ENCODE data around the gene SLC20A1.
A peak's percentile ranks its signal among the peaks of the same experiment; 100 is the strongest.

SLC20A1 gene

DNA sequence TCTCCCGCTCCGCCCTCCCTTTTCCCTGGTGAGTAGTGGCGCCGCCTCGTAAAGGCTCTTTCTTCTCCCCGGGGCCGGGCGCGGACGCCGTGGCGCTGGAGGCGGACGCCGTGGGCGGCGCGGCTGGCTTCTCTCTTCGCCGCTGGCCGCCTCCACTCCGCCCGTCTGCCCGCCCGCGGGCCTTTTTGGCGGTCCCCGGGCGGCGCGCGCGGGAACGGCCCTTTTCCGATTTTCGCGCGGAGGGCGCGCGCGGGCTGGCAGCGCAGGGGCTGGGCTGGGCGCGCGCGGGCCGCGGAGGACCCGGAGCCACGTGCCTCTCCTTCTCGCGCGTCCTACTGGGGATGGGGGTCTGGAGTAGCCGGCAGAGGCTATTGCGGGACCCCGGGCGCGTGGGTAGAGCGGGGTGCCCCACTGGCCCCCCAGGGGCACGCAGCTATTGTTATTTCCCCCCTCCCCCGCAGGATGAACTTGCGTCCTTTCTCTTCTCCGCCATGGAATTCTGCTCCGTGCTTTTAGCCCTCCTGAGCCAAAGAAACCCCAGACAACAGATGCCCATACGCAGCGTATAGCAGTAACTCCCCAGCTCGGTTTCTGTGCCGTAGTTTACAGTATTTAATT lies 472 bp downstream of the SLC20A1 start:
- Histone ChIP-seq H3K36me3 (ENCODE audit: low read length) (peaks cover 40% of the 10 kb centered on the region), H3K4me2 (ENCODE audit: low read depth, low read length, poor library complexity, severe bottlenecking) (peak overlapping the region; percentile 98), H3K9me3 (ENCODE audit: insufficient read depth, low read length) (no peaks in the 10 kb centered on the region), H3K9ac (ENCODE audit: low read length) (peak overlapping the region; percentile 99), H3K27me3 (ENCODE audit: low read length) (no peaks in the 10 kb centered on the region), H3F3A (ENCODE audit: insufficient read depth) (peaks cover 5% of the 10 kb centered on the region; the same call in 1 of the 2 replicates), H3K4me3 (ENCODE audit: insufficient read depth, low read length, poor library complexity, severe bottlenecking) (peak overlapping the region; percentile 99), H2AFZ (ENCODE audit: low read depth, low read length, severe bottlenecking) (no peak overlapping the region), H3K79me2 (ENCODE audit: insufficient read depth, low read length) (peaks cover 55% of the 10 kb centered on the region), H3K27ac (ENCODE audit: low read depth, low read length) (peak overlapping the region; percentile 90), H4K20me1 (ENCODE audit: low read depth, low read length) (0 out of 2 replicates have a peak, but pooled peaks cover 7% of the 10 kb centered on the region), H3K9me2 (replicated peaks; ENCODE audit: insufficient read depth, low read length) (no peaks in the 10 kb centered on the region)
- TF ChIP-seq, protein P1, sequence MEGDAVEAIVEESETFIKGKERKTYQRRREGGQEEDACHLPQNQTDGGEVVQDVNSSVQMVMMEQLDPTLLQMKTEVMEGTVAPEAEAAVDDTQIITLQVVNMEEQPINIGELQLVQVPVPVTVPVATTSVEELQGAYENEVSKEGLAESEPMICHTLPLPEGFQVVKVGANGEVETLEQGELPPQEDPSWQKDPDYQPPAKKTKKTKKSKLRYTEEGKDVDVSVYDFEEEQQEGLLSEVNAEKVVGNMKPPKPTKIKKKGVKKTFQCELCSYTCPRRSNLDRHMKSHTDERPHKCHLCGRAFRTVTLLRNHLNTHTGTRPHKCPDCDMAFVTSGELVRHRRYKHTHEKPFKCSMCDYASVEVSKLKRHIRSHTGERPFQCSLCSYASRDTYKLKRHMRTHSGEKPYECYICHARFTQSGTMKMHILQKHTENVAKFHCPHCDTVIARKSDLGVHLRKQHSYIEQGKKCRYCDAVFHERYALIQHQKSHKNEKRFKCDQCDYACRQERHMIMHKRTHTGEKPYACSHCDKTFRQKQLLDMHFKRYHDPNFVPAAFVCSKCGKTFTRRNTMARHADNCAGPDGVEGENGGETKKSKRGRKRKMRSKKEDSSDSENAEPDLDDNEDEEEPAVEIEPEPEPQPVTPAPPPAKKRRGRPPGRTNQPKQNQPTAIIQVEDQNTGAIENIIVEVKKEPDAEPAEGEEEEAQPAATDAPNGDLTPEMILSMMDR (IDR thresholded peaks at IDR 0.05; ENCODE audit: insufficient read depth, low read length, poor library complexity, severe bottlenecking), result no peak
- TF ChIP-seq EZH2phosphoT487 (conservative IDR thresholded peaks at IDR 0.05; ENCODE audit: low read length), result no peak

DNA sequence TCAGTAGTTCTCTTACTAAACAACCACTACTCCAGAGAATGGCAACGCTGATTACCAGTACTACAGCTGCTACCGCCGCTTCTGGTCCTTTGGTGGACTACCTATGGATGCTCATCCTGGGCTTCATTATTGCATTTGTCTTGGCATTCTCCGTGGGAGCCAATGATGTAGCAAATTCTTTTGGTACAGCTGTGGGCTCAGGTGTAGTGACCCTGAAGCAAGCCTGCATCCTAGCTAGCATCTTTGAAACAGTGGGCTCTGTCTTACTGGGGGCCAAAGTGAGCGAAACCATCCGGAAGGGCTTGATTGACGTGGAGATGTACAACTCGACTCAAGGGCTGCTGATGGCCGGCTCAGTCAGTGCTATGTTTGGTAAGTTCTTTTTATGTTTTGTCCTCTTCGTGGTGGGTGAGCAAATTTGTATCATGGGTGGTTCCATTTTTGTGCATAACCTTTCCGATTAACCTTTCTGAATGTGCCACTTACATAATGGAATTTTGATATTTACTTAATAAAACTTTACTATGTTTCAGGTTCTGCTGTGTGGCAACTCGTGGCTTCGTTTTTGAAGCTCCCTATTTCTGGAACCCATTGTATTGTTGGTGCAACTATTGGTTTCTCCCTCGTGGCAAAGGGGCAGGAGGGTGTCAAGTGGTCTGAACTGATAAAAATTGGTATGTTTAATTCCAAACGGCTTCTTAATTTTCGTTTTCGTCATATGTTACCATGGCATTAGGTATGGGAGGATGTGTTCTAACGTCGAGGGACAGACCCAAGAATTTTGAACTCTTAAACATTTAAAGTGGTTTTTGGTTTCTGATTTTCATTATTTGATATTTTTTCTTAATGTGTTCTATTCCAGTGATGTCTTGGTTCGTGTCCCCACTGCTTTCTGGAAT lies 1.3 kb downstream of the SLC20A1 start:
- Histone ChIP-seq H3K79me2 (ENCODE audit: insufficient read depth, low read length) (peaks cover 61% of the 10 kb centered on the region), H4K20me1 (ENCODE audit: low read depth, low read length) (peaks cover 10% of the 10 kb centered on the region; the same call in 1 of the 2 replicates), H3K9me2 (replicated peaks; ENCODE audit: insufficient read depth, low read length) (no peaks in the 10 kb centered on the region), H3K4me2 (ENCODE audit: low read depth, low read length, poor library complexity, severe bottlenecking) (peak overlapping the region; percentile 98), H3F3A (ENCODE audit: insufficient read depth) (peaks cover 5% of the 10 kb centered on the region; the same call in 1 of the 2 replicates), H3K27me3 (ENCODE audit: low read length) (no peaks in the 10 kb centered on the region), H3K36me3 (ENCODE audit: low read length) (peaks cover 45% of the 10 kb centered on the region), H3K9ac (ENCODE audit: low read length) (peak overlapping the region; percentile 99), H2AFZ (ENCODE audit: low read depth, low read length, severe bottlenecking) (no peak overlapping the region), H3K9me3 (ENCODE audit: insufficient read depth, low read length) (no peaks in the 10 kb centered on the region), H3K27ac (ENCODE audit: low read depth, low read length) (peak overlapping the region; percentile 90), H3K4me3 (ENCODE audit: insufficient read depth, low read length, poor library complexity, severe bottlenecking) (peak overlapping the region; percentile 99)
- TF ChIP-seq EZH2phosphoT487 (conservative IDR thresholded peaks at IDR 0.05; ENCODE audit: low read length), result no peak
- TF ChIP-seq, protein P1 (IDR thresholded peaks at IDR 0.05; ENCODE audit: insufficient read depth, low read length, poor library complexity, severe bottlenecking), result no peak

DNA sequence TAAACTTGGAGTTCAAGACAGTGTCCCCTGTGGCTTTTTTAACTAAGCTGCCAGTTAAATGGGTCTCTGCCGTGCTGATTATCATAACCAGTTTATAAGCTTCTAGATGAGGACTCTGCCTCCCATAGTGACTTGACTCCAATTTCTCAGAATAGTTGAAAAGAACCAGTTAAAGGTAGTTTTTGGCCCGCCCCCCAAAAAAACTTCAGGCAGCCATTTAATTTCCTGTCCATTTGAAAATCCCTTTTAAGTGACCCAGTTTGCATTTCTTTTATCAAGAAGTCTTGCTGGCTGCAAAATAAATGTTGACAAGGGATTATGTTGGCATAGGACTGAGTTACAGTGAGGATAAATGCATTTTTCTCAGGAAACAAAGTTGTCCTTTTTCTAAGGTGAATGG lies 2.3 kb downstream of the SLC20A1 start:
- H3K9me3 ChIP-seq (ENCODE audit: insufficient read depth, low read length), result no peaks in the 10 kb centered on the region
- peak overlapping the region; percentile 98 for H3K4me2 ChIP-seq (ENCODE audit: low read depth, low read length, poor library complexity, severe bottlenecking)
- peak overlapping the region; percentile 99 for H3K4me3 ChIP-seq (ENCODE audit: insufficient read depth, low read length, poor library complexity, severe bottlenecking)
- no peak for TF ChIP-seq EZH2phosphoT487 (conservative IDR thresholded peaks at IDR 0.05; ENCODE audit: low read length)
- TF ChIP-seq, protein P1 (IDR thresholded peaks at IDR 0.05; ENCODE audit: insufficient read depth, low read length, poor library complexity, severe bottlenecking), result no peak
- no peaks in the 10 kb centered on the region for H3K9me2 ChIP-seq (replicated peaks; ENCODE audit: insufficient read depth, low read length)
- H3K27ac ChIP-seq (ENCODE audit: low read depth, low read length), result no peak overlapping the region
- no peak overlapping the region for H2AFZ ChIP-seq (ENCODE audit: low read depth, low read length, severe bottlenecking)
- H3K9ac ChIP-seq (ENCODE audit: low read length), result peak overlapping the region; percentile 99
- peaks cover 72% of the 10 kb centered on the region for H3K79me2 ChIP-seq (ENCODE audit: insufficient read depth, low read length)
- peaks cover 8% of the 10 kb centered on the region for H3F3A ChIP-seq (ENCODE audit: insufficient read depth)
- H3K36me3 ChIP-seq (ENCODE audit: low read length), result peaks cover 55% of the 10 kb centered on the region
- H4K20me1 ChIP-seq (ENCODE audit: low read depth, low read length), result peaks cover 14% of the 10 kb centered on the region; the same call in 1 of the 2 replicates
- H3K27me3 ChIP-seq (ENCODE audit: low read length), result no peaks in the 10 kb centered on the region

All from SU-DHL-6 (cell line).